BE2C (cell line): ENCODE results near the gene CDC42BPA.

Source experiments
- DNase-seq: peaks from one replicate; pipeline ENCODE4 v3.0.0-alpha.2; 2020
- H3K27me3 ChIP-seq: fragments of 250-450 bp; sonication (Bioruptor Pico); 2 replicates; pipeline ENCODE4 v1.5.1; 2020; ENCODE audit warnings: mild to moderate bottlenecking
- H3K36me3 ChIP-seq: fragments of 250-450 bp; sonication (Bioruptor Pico); 2 replicates; pipeline ENCODE4 v1.5.1; 2020; ENCODE audit warnings: mild to moderate bottlenecking
- H3K4me1 ChIP-seq: fragments of 250-450 bp; sonication (Bioruptor Pico); 2 replicates; pipeline ENCODE4 v1.5.1; 2020
- H3K4me3 ChIP-seq: 2 replicates; pipeline ENCODE4 v1.5.1; 2011; ENCODE audit warnings: low read depth, low read length
- H3K9me3 ChIP-seq: fragments of 250-450 bp; sonication (Bioruptor Pico); 2 replicates; pipeline ENCODE4 v1.5.1; 2020
- TF ChIP-seq, protein P1 (sequence below): IDR thresholded peaks from 2 replicates; pipeline ENCODE4 v1.5.1; 2012; ENCODE audit warnings: mild to moderate bottlenecking, low read depth, low read length

CDC42BPA gene

DNA sequence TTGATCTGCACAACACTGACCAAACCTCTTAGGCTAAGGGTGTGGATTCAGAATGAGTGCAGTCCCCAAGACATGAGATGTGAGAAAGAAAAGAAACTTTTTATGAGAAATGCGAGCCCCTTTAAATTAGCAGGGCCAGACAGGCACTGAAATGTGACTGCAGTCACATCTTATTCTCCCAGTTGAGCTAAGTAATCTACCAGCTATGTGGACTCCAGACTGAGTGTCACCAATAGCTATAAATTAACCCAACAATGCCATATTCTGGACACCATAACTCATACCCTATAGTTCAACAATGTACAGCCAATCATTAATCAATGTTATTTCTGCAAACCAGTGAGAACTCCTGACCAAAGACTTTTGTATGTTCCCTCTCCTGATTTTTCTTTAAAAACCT, 225.0 kb downstream of the CDC42BPA start:
- Histone ChIP-seq H3K4me3 (no peak overlapping the region), H3K36me3 (peaks cover 2% of the 10 kb centered on the region), H3K9me3 (no peaks in the 10 kb centered on the region), H3K4me1 (no peaks in the 10 kb centered on the region), H3K27me3 (no peaks in the 10 kb centered on the region)
- no peak for DNase-seq
- TF ChIP-seq, protein P1, sequence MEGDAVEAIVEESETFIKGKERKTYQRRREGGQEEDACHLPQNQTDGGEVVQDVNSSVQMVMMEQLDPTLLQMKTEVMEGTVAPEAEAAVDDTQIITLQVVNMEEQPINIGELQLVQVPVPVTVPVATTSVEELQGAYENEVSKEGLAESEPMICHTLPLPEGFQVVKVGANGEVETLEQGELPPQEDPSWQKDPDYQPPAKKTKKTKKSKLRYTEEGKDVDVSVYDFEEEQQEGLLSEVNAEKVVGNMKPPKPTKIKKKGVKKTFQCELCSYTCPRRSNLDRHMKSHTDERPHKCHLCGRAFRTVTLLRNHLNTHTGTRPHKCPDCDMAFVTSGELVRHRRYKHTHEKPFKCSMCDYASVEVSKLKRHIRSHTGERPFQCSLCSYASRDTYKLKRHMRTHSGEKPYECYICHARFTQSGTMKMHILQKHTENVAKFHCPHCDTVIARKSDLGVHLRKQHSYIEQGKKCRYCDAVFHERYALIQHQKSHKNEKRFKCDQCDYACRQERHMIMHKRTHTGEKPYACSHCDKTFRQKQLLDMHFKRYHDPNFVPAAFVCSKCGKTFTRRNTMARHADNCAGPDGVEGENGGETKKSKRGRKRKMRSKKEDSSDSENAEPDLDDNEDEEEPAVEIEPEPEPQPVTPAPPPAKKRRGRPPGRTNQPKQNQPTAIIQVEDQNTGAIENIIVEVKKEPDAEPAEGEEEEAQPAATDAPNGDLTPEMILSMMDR = no peak

DNA sequence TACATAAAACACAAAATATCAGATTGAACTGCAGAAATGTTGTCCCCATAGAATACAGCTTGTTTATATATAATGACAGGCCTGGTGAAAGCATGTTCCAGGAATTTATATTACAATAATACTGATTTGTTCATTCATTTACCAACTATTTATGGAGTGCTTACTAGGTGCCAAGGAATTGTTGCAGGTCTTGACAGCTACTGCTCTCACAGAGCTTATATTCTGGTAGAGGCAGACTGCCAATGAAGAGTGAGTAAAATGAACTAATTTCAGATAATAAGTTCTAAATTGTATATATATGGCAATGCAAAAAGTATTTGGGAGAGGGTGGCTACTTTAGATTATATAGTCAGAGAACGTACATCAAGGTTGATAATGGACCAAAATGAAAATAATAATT, 226.2 kb downstream of the CDC42BPA start:
- Histone ChIP-seq H3K9me3 (no peaks in the 10 kb centered on the region), H3K27me3 (no peaks in the 10 kb centered on the region), H3K4me1 (no peaks in the 10 kb centered on the region), H3K36me3 (peaks cover 4% of the 10 kb centered on the region), H3K4me3 (no peak overlapping the region)
- DNase-seq = no peak
- TF ChIP-seq, protein P1 = no peak

DNA sequence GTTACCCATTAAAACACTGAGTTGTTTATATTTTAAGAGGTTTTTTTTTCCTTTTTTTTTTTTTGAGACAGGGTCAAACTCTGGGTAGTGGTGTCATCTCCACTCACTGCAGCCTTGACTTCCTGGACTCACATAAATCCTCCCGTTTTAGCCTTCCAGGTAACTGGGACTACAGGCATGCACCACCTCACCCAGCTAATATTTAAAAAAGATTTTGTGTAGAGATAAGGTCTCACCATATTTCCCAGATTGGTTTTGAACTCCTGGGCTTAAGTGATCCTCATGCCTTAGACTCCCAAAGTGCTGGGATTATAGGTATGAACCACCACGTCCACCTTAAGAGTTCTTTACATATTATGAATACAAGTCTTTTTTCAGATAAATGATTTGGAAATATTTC, 231.7 kb downstream of the CDC42BPA start:
- TF ChIP-seq, protein P1 = no peak
- peaks cover 11% of the 10 kb centered on the region for H3K36me3 ChIP-seq
- H3K9me3 ChIP-seq = no peaks in the 10 kb centered on the region
- no peaks in the 10 kb centered on the region for H3K4me1 ChIP-seq
- no peak overlapping the region for H3K4me3 ChIP-seq
- H3K27me3 ChIP-seq = no peaks in the 10 kb centered on the region
- DNase-seq = no peak

DNA sequence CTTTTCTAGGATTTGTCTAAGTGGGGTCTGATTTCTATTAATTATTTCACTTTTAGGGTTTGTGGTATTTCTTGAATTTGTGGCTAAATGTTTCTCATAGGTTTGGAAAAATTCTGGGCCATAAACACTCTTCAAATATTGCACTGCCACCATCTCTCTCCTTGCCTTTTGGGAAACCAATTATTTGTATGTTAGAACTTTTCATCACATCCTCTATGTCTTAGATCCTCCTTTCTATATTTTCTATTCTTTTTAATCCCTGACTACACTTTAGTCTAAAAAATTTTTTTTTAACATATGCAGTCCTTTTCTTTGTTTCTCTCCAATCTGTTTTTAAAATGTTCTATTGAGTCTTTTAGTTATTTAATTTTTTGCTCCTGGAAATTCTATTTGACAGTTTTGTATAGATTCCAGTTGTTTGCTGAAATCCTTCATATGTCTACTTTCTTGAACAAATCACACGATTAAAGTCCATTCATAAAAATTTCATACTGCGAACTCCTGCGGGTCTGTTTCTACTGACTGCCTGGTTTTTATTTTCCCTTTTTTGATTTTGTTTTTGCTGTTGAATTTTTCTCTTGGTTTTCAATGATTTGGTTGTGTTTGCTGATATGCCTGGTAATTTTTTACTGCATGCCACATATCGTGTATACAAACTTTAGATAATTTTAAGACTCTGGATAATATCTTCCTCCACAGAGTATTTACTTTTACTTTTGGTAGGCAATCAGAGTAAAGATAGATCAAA, 235.1 kb downstream of the CDC42BPA start:
- TF ChIP-seq, protein P1 = no peak
- H3K9me3 ChIP-seq = no peaks in the 10 kb centered on the region
- no peaks in the 10 kb centered on the region for H3K4me1 ChIP-seq
- H3K4me3 ChIP-seq = no peak overlapping the region
- DNase-seq = no peak
- no peaks in the 10 kb centered on the region for H3K27me3 ChIP-seq
- H3K36me3 ChIP-seq = peaks cover 10% of the 10 kb centered on the region

DNA sequence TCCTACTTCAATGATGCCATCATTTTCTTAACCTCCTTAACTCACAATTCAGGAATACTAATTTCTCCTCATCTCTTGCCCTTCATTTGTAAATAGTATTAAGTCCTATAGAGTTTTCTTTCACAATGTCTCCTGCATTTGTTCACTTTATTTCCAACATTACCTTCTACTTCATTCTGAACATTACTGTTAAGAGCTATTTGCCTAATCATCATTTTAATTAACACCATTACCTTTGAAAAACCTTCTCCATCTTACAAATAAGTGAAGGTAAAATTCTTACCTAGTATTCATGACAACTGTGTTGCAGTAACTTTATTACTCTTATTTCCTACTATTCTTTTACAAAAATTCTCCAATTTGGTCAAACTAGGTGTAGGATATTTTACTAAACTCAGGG, 240.5 kb downstream of the CDC42BPA start:
- Histone ChIP-seq H3K9me3 (no peaks in the 10 kb centered on the region), H3K4me3 (no peak overlapping the region)
- DNase-seq = no peak

DNA sequence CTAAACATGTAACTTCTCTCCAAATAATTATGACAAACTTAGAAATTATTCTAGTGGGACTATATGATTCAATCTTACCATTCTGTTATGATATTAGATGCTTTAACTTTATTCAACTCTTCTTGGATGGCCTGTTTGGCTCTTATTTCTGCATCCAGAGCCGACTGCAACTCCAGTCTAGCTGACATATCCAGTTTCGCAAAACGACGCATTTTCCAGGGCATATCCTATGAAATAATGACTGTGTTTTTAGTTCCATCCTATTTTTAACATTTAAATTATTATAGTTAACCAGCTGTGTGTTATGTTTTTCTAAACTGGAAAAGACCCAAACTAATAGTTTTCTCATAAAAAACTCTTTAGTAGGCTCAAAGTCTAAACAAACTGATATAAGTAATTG, 244.5 kb downstream of the CDC42BPA start:
- no peaks in the 10 kb centered on the region for H3K9me3 ChIP-seq
- no peak overlapping the region for H3K4me3 ChIP-seq
- H3K36me3 ChIP-seq = no peaks in the 10 kb centered on the region; the same call in 1 of the 2 replicates
- no peak for DNase-seq
- TF ChIP-seq, protein P1 = no peak
- no peaks in the 10 kb centered on the region; the same call in 1 of the 2 replicates for H3K4me1 ChIP-seq
- no peaks in the 10 kb centered on the region for H3K27me3 ChIP-seq

More for the DNA sequence above, 240.5 kb downstream of the CDC42BPA start:
- TF ChIP-seq, protein P1 = no peak
- Histone ChIP-seq H3K4me1 (no peaks in the 10 kb centered on the region), H3K36me3 (no peaks in the 10 kb centered on the region), H3K27me3 (no peaks in the 10 kb centered on the region)
